Activated T-helper 2 cell treated with anti-CD3 and anti-CD28 coated beads, Interferon-gamma antibody, Interleukin-2, Interleukin-4, amounts not matched to agents 10 μg/mL and 5 μg/mL and 100 μg/mL, durations not matched to agents 14 hours and 24 hours and 36 hours (primary cell): Measurements from ENCODE around the gene SMARCD3. TPM values are rescaled to one million over a fixed set of nuclear protein-coding genes. Genes with fewer than 3 reads are reported as not detected.

Experiments used
- DNase-seq: peaks from one replicate; pipeline ENCODE4 v3.0.0; 2021; ENCODE audit warnings: low spot score
- H3K27ac Mint-ChIP-seq: one replicate; pipeline ENCODE4 v1.8.0; 2021; ENCODE audit warnings: mixed read lengths
- H3K27me3 Mint-ChIP-seq: one replicate; pipeline ENCODE4 v1.8.0; 2021; ENCODE audit warnings: low read depth, mixed read lengths
- H3K36me3 Mint-ChIP-seq: one replicate; pipeline ENCODE4 v1.8.0; 2021; ENCODE audit warnings: low read depth, mixed read lengths
- H3K4me1 Mint-ChIP-seq: one replicate; pipeline ENCODE4 v1.8.0; 2021; ENCODE audit warnings: low read depth, mixed read lengths
- H3K4me3 Mint-ChIP-seq: one replicate; pipeline ENCODE4 v1.8.0; 2021; ENCODE audit warnings: low read depth, mild to moderate bottlenecking, moderate library complexity, mixed read lengths
- H3K9me3 Mint-ChIP-seq: one replicate; pipeline ENCODE4 v1.8.0; 2021; ENCODE audit warnings: mixed read lengths
- intact Hi-C: fragments of 100-400 bp; cut with micrococcal nuclease; formaldehyde crosslinking; loops from one replicate; pipeline ENCODE4 v1.15.1; 2023
- total RNA-seq: library from RNA; stranded (reverse); gene quantifications from 2 replicates; pipeline ENCODE4 v1.2.3, GENCODE V29; 2022

SMARCD3 gene
- total RNA-seq, 1 donor from 2014 or later = 3.3 TPM

DNA sequence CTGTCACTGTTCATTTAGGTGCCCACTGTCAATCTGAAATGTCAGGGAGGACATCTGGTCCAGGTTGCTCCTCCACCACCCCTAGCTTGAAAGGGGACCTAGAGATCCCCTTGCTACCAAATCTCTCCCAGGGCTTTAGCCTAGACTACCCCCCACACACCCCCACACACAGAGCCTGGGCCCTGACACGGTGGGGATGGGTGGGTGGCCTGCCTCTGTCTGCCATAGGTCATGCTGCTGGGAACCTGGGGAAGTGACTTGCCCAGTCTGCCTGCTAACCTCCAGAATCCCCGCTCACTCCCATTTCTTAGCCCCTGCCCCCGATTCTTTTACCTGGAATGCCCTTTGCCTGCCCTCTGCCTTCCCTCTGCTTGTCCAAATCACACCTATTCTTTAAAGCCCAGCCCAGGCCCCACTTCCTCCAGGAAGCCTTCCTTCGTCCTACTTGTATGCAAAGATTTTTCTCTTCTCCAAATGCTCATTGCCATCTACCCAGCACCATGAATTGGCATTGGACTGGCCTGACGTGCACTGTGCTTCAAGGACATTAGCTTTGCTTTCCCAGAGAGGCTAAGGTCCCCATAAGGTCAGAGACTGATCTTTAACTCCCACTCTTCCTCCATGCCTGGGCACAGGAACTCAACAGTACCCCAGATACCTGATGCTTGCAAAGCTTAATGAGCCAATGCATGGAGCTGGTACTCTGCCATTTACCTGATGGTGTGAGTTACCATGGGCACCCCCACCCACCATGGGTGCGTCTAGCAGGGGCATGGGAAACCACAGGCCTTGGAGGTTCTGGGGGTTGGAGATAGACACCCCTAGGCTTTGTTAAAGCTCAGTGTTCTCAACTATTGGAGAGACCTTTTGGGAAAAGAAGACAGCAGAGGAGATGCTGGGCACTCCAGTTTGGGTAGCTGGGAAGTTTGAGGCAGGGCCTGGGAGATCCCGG lies 2.0 kb upstream of the SMARCD3 start:
- H3K27me3 Mint-ChIP-seq = peaks cover 80% of the 10 kb centered on the region

GRCh38 chr7:151249732-151250072 lies 1.2 kb upstream of the SMARCD3 start:
- peaks cover 8% of the 10 kb centered on the region for H3K4me1 Mint-ChIP-seq
- DNase-seq = no peak
- peaks cover 75% of the 10 kb centered on the region for H3K27me3 Mint-ChIP-seq
- H3K4me3 Mint-ChIP-seq = no peak overlapping the region
- intact Hi-C loops = loop anchor here (5.0 kb wide), 1 partner anchor 82 kb away; the partner anchor contains the start of gene GBX1
- H3K9me3 Mint-ChIP-seq = no peaks in the 10 kb centered on the region
- H3K27ac Mint-ChIP-seq = no peak overlapping the region
- no peaks in the 10 kb centered on the region for H3K36me3 Mint-ChIP-seq

More for the DNA sequence above, 2.0 kb upstream of the SMARCD3 start:
- Mint-ChIP-seq H3K4me1 (peaks cover 5% of the 10 kb centered on the region), H3K27ac (no peak overlapping the region), H3K4me3 (no peak overlapping the region), H3K9me3 (no peaks in the 10 kb centered on the region), H3K36me3 (no peaks in the 10 kb centered on the region)
- no peak for DNase-seq
- intact Hi-C loops = no loop called here

GRCh38 chr7:151249034-151249731 lies 689 bp upstream of the SMARCD3 start:
- intact Hi-C loops = loop anchor here (5.0 kb wide), 1 partner anchor 82 kb away; the partner anchor contains the start of gene GBX1
- peak overlapping the region; percentile 58 for H3K4me3 Mint-ChIP-seq
- no peak for DNase-seq

DNA sequence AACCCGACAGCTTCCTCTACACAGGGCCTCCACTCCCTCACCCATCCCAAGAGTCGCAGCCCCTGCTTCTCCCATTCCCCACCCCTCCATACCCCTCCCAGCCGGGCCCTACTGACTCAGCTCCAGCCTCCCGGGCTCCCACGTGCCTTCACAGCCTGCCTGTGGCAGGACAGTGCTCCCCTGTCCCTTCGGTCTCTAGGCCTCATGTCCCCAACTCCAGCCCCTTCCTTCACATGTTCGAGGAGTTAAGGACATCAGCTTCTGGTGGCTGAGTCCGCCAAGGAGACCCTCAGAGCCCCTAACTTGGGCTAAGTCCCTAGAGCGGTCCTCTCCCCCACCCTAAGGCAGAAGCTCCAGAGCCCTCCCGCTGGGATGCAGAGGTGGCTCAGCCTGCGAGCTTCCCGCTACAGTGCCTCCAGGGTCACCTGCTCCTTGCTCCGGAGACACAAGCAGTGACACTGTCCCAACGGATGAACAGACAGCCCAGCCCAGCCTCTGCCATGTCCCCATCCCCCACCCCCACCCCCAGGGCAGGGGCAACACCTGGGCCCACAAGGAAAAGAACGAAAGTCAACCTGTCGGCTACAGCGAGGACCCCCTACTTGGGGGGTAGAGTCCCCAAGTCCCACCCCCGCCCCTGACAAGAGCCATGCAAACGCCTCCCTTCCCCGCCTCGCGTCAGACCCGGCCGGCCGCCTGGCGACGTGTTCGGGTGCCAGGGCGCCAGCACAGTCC lies 716 bp downstream of the SMARCD3 start:
- Mint-ChIP-seq H3K27ac (no peak overlapping the region), H3K27me3 (peaks cover 61% of the 10 kb centered on the region)

More at GRCh38 chr7:151249034-151249731, 689 bp upstream of the SMARCD3 start:
- H3K36me3 Mint-ChIP-seq = no peaks in the 10 kb centered on the region
- peaks cover 13% of the 10 kb centered on the region for H3K4me1 Mint-ChIP-seq
- H3K27ac Mint-ChIP-seq = no peak overlapping the region
- peaks cover 73% of the 10 kb centered on the region for H3K27me3 Mint-ChIP-seq
- H3K9me3 Mint-ChIP-seq = no peaks in the 10 kb centered on the region

GRCh38 chr7:151246851-151247580 lies 1.5 kb downstream of the SMARCD3 start:
- peaks cover 25% of the 10 kb centered on the region for H3K4me1 Mint-ChIP-seq
- H3K36me3 Mint-ChIP-seq = no peaks in the 10 kb centered on the region
- DNase-seq = no peak
- H3K27me3 Mint-ChIP-seq = peaks cover 54% of the 10 kb centered on the region
- H3K4me3 Mint-ChIP-seq = no peak overlapping the region
- H3K27ac Mint-ChIP-seq = no peak overlapping the region
- H3K9me3 Mint-ChIP-seq = no peaks in the 10 kb centered on the region
- intact Hi-C loops = loop anchor here (5.0 kb wide), 1 partner anchor 80 kb away; the partner anchor contains the start of gene GBX1

More for the DNA sequence above, 716 bp downstream of the SMARCD3 start:
- intact Hi-C loops = loop anchor here (5.0 kb wide), 1 partner anchor 80 kb away; the partner anchor contains the start of gene GBX1
- Mint-ChIP-seq H3K4me1 (peaks cover 25% of the 10 kb centered on the region), H3K36me3 (no peaks in the 10 kb centered on the region), H3K9me3 (no peaks in the 10 kb centered on the region), H3K4me3 (peak overlapping the region; percentile 7)
- no peak for DNase-seq

DNA sequence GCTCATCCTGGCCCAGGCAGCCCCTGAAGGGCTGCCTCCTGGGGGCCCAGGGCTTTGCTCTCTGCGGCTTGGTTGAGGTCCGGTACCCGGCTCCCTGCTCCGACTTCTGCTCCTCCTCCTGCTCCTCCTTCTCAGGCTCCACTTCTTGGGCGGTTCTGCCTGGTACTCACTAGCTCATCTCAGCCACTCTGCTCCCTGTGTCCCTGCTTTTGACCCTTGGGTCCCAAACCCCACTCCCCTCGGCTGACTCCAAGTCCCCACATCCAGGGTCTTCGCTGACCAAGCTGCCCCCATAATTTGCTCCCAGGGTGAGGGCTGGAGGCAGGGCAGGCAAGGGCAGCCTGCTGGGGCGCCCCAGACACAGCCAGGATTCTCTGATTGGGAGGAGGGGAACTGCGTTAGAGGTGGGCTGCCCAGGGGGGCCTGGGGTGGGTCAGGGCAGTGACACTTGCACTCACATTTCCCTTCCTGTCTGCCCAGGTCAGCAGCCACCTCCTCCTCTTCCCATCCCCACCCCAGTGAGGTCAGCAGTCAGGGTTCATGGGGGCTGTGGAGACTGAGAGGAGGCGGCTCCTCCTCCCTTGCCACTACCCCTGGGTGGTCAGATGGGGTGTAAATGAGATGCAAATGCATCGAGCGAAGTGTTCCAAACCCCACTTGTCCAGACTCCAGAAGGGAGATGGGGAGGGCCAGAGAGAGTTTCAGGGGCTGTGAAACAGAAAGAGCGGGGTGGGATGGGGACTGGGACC lies 2.2 kb downstream of the SMARCD3 start:
- Mint-ChIP-seq H3K27me3 (peaks cover 52% of the 10 kb centered on the region), H3K4me3 (peak overlapping the region; percentile 30), H3K36me3 (no peaks in the 10 kb centered on the region), H3K27ac (no peak overlapping the region), H3K4me1 (peaks cover 25% of the 10 kb centered on the region), H3K9me3 (no peaks in the 10 kb centered on the region)
- intact Hi-C loops = loop anchor here (5.0 kb wide), 1 partner anchor 79 kb away; the partner anchor contains the start of gene GBX1
- no peak for DNase-seq

DNA sequence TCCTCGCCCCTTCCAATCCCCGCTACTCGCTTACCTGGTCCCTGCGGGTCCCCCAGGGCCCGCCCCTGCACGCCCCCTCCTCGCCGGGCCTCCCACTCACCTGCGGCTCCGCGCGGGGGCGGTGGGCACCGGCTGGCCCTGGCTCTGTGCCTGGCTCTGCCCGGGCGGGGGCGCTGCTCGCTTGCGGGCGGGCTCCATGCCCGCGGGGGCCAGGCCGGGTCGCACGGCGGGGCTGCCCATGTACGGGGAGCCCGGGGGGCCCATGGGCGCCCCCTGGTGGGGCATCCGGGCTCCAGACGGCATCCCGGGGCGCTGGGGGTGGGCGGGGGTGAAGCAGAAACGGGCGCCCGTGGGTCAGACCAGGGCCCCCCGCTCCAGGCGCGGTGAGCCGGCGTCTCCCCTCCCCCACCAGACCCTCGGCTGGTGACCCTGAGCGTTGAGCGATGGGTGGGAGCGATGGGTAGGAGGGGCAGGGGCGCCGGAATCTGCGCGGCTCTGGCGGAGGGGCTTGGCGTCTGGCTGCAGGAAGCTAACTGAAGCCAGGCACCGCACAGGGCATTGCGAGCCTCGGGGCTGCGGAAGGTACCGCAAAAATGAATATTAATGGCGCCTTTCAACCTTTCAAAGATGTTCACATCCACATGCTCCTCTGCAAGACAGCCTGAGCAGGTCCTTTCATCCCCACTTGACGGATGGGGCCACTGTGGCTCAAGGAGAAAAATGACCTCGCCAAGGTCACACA lies 3.0 kb downstream of the SMARCD3 start:
- H3K36me3 Mint-ChIP-seq = no peaks in the 10 kb centered on the region
- no peak overlapping the region for H3K27ac Mint-ChIP-seq
- no peak overlapping the region for H3K4me3 Mint-ChIP-seq
- H3K27me3 Mint-ChIP-seq = peaks cover 45% of the 10 kb centered on the region
- no peaks in the 10 kb centered on the region for H3K9me3 Mint-ChIP-seq
- intact Hi-C loops = loop anchor here (1.0 to 5.0 kb wide), 2 partner anchors 58 to 78 kb away; partner anchors contain the start of gene GBX1
- peak; percentile 45 for DNase-seq
- peaks cover 25% of the 10 kb centered on the region for H3K4me1 Mint-ChIP-seq

- intact Hi-C loops = loop anchor here (1.0 to 5.0 kb wide), 3 partner anchors 58 to 228 kb away; partner anchors contain the start of gene GBX1
- Mint-ChIP-seq H3K27me3 (peaks cover 39% of the 10 kb centered on the region), H3K36me3 (peaks cover 5% of the 10 kb centered on the region), H3K4me3 (peak overlapping the region; percentile 13), H3K4me1 (peaks cover 25% of the 10 kb centered on the region), H3K27ac (no peak overlapping the region), H3K9me3 (no peaks in the 10 kb centered on the region)
- DNase-seq = no peak
These were observed 3.6 kb downstream of the SMARCD3 start for GRCh38 chr7:151244841-151245346.

DNA sequence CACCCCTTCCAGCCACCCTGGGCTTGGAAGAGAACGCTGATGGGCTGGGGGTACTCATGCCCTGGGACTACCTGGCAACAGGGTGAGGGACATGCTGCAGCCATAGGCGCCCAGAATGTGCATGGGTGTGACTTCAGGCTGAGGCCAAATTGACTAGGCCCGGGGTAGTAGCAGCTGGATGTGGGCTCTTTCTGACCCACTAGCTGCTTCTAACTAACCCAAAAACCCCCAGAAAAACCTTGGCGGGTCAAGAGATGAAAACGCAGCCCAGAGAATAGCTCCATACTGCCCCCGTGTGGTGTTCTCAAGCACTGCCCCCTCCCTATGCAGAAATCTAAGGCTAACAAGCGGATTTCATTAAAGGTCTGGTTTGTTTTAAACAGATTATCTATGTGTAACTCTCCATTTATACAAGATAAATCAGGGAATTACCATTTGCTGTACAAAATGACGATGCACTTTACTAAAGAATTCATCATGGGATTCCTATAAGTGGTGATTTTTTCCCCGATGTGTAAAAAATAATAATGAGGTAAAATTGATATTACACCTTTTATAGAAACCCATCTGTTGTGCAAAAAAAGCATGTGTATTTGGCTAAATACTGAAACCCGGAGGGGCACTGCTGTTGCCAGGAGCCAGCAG lies 4.2 kb downstream of the SMARCD3 start:
- H3K27me3 Mint-ChIP-seq = peaks cover 35% of the 10 kb centered on the region
- no peak overlapping the region for H3K27ac Mint-ChIP-seq
- peaks cover 24% of the 10 kb centered on the region for H3K4me1 Mint-ChIP-seq
- DNase-seq = peak; percentile 48
- H3K9me3 Mint-ChIP-seq = no peaks in the 10 kb centered on the region
- H3K4me3 Mint-ChIP-seq = peak overlapping the region; percentile 30
- H3K36me3 Mint-ChIP-seq = peaks cover 8% of the 10 kb centered on the region
- intact Hi-C loops = loop anchor here (5.0 kb wide), 1 partner anchor 227 kb away; no protein-coding TSS in a partner anchor

- Mint-ChIP-seq H3K27me3 (peaks cover 31% of the 10 kb centered on the region), H3K27ac (no peak overlapping the region), H3K4me3 (peak overlapping the region; percentile 15), H3K9me3 (no peaks in the 10 kb centered on the region), H3K36me3 (peaks cover 8% of the 10 kb centered on the region), H3K4me1 (peaks cover 22% of the 10 kb centered on the region)
- peak; percentile 44 for DNase-seq
- intact Hi-C loops = loop anchor here (1.0 to 5.0 kb wide), 2 partner anchors 10 to 226 kb away; no protein-coding TSS in a partner anchor
These were observed 4.9 kb downstream of the SMARCD3 start for GRCh38 chr7:151243408-151244195.
